Erythroblast (primary cell): ENCODE results near the gene GSN.

Experiments
- GATA1 ChIP-seq: IDR thresholded peaks from 2 replicates; pipeline ENCODE4 v1.6.1; 2011; ENCODE audit warnings: low read depth, mild to moderate bottlenecking, control low read depth, low read length, moderate library complexity
- POLR2A ChIP-seq: IDR thresholded peaks from 2 replicates; pipeline ENCODE4 v1.6.1; 2011; ENCODE audit warnings: mild to moderate bottlenecking, low read length

DNA sequence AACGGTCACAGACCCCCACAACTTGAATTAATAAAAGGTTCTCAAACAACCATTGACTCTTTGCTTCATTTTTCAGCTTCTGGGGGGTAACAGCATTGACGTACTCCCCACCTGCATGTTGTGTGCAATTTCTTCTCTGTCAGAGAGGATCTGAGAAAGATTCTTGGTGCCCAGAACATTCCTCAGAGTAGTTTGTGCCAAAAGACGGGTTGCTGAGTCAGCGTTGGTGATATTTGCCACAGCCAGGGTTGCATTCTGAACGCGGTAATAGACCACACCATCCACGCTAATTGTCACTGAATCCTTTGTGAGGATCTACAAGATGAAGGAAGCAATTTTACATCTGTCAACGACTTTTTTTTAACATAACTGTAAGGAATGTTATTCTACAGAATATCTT, 81.0 kb downstream of the GSN start:
- TF ChIP-seq POLR2A (no peak), GATA1 (no peak)
